NCI-H345 treated with DMSO at 0.1 percent for 48 hours (cell line): ENCODE results near the gene PCSK4.
"Not testable (repeated sequence)": the region's sequence is repeated elsewhere in the genome, so short reads cannot be mapped to it uniquely, and the experiment has no call there.

ENCODE experiments used
- DNase-seq: peaks from one replicate; lab custom pipeline; 2025; ENCODE audit not compliant: unreplicated experiment; lab: John Stamatoyannopoulos, UW

Gene PCSK4

DNA sequence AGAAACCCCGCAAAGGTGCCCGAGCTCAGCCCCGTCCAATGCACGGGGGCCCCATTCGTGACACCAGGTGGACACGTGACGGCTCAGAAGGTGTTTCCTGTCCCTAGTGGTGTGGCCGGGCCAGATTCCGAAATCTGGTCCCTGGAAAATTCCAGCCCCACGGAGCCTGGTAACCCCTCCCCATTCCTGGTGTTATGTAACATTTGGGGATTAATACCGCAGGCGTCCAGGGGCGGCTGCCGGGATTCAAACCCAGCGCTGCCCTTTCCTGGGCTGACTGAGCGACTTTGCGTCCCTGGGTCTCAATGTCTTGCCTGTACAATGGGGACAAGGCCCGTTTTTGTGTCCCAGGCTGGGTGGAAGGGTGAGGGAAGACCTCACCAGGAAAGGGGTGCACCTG is 32.7 kb upstream of the PCSK4 start:
- no peak for DNase-seq

DNA sequence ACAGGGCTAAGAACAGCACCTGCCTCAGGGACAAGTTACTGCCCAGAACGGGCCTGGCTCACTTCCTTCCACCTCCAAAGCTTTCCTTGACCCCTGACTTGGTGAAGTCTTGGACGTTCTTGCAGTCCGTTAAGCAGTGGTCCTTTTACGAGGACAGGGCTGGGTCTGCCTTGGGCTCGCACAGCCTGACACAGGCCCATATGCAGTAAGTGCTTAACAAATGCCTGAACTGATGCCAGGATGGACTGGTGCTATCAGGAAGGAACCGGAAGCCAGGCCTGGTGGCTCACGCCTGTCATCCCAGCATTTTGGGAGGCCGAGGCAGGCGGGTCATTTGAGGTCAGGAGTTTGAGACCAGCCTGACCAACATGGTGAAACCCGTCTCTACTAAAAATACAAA is 31.9 kb upstream of the PCSK4 start:
- DNase-seq: no peak

DNA sequence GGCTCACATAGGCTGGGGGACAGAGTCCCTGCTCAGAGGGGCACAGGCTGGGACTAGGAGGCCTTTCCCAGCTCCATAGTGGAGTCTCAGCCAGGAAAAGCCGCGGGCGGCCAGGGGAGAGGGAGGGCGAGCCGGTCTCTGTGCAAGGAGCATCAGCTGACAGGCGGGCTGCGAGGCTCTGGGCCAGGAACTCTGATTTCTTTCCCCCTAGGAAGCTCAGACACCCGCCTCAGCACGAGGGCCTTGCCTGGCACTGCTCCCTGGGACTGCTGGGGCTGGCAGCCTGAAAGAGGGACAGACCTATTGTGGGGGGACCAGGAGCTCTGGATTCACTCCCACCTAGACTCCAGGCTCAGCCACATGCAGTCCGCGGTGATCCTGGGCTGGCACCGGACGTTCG is 31.5 kb upstream of the PCSK4 start:
- DNase-seq: no peak

DNA sequence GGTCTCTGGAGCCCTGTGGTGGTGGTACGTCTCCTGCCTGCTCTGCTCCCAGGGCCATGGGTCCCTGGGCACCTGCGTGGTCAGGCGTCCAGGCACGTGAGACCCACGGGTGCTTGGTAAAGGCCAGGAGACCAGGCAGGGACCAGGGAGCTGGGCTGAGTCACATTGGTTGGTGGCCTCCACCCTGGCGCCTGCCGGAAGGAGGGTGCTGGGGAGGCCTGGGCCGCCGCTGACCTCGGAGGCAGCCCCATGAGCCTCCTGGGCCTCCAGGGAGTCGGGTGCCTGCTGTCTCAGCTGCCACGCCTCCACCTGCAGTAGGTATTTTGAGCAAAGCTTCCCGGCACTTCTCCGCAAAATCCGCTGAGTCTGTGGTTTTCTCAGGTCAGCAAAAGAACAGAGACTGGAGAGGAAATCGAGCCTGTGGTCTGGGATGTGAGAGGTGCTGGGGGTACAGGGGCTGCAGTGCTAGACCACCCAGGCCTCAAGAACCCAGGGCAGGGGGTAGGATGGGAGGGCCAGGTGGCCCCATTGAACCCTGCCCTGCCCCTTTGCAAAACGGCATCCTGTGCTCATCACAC is 30.1 kb upstream of the PCSK4 start:
- DNase-seq: no peak

DNA sequence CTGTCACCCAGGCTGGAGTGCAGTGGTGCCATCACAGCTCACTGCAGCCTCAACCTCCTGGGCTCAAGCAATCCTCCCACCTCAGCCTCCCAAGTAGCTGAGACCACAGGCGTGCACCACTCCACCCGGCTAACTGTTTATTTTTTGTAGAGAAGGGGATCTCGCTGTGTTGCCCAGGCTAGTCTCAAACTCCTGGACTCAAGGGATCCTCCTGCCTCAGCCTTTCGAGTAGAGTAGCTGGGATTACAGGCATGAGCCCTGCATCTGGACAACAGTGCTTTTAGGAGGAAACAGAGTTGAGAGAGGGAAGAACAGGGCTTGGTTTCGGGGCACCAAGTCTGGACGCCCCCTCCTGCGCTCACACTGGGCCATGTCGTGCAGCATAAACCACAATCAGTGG is 29.7 kb upstream of the PCSK4 start:
- DNase-seq: not testable (repeated sequence)

DNA sequence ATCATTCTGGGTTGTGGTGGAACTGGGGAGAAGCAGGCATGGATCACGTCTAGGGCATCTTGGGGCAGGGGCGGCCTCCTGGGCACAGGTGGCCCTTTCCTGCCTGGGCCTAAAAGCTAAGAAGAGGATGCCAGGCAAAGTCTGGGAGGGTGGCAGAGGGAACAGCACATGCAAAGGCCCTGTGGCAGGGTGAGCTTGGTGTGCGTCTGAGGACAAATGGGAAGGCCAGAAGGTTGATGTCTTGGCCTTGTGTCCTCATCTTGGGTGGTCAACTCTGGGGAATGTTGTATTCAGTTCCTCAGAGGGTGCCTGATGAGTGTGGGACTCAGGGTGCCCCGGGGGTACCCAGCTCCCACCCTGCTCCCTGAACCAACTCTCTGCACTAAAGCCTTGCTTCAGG is 28.3 kb upstream of the PCSK4 start:
- no peak for DNase-seq

DNA sequence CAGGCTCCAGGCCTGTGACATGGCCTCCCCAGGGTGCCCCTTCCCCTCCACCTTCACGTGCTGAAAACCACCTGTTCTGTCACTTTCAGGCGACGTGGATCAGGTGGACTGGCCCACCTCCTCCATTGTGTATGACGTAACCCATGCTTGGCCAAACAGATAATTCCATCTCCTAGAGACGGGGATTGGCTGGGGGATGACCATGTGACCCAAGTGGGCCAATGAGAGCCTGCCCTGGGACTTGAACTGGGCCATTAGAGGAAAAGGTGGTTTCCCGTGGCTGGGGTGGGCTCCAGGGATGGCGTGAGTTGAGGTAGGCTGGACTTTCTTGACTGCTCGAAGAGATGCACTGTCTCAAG is 26.2 kb upstream of the PCSK4 start:
- no peak for DNase-seq

DNA sequence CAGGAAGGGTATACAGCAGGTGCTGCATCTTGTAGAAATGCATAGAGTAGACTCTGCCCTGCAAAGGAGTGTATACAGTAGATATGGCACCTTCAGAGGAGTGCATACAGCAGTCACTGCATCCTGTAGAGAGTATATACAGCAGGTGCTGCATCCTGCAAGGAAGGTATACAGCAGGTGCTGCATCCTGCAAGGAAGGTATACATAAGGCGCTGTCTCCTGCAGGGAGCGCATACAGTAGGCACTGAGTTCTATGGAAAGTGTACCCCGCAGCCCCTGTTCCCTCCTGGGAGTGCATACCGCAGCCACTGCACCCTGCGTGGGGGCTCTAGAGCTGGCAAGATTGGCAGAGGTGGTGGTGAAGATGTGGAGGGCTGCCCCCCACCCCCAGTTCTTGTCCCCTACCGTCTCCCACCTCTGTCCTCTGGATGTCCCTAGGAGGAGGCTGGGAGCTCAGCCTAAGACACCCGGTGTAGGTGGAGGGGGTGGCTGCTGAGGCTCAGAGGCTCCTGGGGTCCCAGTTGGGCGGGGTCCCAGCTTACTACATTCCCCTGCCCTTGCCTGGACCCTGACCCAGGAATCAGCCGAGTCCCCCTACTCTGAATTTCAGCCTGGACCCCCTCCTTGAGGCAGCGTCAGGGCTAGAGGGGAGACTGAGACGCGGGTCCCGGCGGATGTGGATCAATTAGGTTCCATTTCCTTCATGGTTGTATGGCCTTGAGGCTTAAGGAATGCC is 25.0 kb upstream of the PCSK4 start:
- no peak for DNase-seq

DNA sequence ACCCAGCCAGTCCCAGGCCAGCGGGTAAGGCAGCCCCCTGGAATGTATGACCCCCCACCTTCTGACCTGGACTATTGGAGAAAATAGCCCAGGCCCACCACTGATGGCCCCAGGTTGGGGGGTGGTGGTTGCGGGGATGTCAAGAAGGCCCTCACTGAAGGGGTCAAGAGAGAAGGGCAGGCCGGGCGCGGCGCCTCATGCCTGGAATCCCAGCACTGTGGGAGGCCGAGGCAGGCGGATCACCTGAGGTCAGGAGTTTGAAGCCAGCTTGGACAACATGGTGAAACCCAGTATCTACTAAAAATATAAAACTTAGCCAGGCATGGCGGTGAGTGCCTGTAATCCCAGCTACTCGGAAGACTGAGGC is 24.1 kb upstream of the PCSK4 start:
- no peak for DNase-seq

DNA sequence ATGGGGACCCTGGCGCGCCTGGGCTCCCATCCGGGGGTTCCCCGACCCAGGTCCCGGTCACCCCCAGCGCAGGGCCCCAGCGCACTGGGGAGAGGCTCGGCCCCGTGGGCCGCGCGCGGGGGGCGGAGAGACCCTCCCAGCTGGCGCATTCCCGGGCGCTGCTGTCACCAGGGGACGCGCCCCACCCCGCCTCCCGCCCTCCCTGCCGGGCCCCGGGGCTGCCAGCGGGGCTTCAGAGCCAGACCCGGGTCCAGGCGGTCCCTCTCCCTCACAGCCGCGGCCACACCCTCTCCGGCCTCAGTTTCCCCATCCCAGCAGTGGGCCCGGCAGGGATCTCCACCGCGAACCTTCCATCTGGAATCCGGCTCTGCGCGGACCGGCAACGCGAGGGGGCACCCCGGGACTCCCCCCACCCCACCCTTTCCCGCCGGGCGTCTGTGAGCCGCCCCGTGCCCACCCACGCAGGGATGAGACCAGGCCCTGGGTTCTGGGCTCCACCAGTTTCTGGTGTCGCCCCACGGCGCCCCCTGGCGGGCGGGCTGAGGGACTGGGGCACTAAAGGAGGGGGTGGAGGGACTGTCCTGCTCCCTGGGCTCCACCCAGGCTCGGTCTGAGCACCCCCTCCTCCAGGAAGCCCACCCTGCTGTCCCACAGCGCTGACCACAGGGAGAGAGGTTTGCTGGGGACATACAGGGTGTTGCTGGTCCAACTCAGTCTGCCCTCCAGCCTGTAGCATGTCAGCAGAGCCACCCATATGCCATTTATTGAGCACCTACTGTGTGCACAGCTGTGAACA is 23.5 kb upstream of the PCSK4 start:
- DNase-seq: no peak

DNA sequence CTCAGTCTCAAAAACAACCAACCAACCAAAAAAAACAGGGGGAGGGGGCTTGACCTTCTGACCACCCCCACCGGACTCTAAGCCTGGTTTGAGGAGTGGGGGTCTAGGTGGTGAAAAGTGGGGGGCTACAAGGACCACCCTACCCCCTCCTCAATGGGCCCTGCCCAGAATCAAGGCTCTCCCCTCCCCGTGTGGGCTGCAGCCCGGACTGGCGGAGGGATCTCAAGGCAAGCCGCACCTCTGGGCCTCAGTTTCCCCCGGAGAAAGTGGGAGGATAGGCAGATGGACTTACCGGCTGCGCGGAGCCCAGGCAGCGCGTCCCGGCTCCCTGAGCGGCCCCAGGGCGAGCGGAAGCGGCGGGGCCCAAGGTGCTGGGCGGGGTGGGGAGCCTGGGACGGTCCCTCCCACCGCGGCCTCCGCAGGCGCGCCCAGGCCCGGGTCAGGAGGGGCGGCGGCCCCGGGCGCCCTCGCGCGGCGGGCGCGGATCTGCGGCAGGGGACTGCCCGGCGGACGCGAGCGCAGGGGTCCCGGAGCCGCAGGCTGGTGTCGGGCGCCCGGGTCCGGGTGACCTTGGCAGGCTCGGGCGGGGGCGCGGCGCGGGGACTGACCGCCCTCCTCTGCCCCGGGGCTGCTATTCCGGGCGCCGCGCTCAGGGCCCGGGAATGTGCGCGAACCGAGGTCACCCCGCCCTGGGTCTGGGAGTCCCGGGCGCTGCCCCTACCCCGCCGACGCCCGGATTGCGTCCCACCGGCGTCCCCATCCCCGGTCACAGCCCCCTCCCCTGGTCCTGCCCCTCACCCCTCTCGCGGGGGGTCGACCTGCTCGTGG is 22.7 kb upstream of the PCSK4 start, which contains the start of gene ADAMTSL5:
Gene ADAMTSL5, minus strand, starts transcription at position 349 of the 828 bp plus-strand sequence. CDS start 2,076 bp downstream, outside the sequence.
- DNase-seq: no peak

DNA sequence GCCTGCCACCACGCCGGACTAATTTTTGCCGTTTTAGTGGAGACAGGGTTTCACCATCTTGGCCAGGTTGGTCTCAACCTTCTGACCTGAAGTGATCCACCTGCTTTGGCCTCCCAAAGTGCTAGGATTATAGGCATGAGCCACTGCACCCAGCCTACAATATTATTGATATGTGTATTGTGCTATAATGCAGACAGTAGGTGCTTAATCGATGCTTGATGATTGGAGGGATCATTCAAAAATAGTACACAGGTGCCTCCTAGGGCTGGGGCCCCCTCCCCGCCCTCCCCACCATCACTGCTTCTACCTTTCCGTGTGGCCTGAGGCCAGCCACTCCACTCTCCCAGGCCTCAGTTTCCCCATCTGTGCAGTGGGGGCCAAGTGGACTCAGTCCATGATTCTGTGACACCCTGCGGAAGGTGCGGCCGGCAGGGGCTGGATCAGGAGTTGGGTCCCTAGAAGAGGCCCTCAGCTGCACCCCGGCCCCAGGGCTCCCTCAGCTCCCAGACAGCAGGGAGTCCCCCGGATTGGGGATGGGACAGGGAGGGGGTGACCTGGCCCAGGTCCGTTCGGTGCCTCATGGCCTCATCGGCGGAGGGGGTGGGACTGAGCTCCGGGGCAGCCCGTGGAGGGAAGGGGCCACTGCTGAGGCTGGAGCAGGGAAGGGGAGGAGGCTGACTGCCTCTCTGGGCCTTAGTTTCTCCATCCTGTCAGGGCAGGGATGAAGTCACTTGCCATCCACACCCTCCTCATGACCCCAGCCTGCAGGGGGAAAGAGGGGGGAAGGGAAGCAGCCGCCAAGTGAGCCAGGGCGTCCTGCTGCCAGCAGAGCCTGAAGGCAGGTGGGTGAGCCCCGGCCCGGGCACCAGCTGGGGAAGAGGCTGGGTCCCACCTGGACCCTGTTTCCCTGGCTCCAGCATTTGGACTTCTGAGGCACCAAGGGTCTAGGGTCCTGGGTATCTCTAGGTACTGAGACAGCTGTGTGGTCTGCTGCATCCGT is 21.5 kb upstream of the PCSK4 start:
- DNase-seq: no peak

DNA sequence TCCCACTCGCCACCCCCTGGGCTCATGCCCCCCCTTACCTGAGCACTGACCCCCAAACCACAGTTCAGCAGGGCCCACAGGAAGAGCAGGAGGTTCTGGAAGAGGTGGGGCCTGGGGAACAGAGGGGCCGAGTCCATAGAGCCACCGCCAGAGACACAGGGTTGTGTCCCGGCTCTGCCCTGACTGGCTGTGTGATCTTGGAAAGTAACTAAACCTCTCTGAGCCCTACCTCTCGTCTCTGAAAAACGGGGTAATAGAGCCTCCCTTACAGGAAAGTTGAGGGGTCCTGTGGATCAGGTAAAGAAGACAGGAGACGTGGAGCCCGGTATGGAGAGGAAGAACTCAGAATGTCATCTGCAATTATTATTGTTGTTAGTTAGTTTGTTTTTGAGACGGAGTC is 20.7 kb upstream of the PCSK4 start:
- DNase-seq: no peak

DNA sequence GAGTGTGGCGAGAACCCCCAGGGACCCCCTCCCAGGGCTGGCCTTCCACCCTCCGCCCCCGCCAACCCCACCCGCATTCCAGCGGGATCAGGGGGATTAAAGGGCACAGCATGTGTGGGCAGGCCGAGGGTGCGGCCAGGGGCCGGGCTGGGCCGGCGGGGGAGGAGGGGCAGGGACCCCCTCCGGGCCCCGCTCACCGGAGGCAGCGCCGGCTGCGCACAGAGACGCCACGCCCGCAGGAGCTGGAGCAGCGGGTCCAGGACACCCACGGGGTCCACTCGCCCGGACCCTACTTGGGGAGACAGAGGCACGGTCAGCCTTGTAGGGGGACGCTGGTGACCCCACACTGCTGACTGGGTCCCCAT is 20.3 kb upstream of the PCSK4 start:
- no peak for DNase-seq

DNA sequence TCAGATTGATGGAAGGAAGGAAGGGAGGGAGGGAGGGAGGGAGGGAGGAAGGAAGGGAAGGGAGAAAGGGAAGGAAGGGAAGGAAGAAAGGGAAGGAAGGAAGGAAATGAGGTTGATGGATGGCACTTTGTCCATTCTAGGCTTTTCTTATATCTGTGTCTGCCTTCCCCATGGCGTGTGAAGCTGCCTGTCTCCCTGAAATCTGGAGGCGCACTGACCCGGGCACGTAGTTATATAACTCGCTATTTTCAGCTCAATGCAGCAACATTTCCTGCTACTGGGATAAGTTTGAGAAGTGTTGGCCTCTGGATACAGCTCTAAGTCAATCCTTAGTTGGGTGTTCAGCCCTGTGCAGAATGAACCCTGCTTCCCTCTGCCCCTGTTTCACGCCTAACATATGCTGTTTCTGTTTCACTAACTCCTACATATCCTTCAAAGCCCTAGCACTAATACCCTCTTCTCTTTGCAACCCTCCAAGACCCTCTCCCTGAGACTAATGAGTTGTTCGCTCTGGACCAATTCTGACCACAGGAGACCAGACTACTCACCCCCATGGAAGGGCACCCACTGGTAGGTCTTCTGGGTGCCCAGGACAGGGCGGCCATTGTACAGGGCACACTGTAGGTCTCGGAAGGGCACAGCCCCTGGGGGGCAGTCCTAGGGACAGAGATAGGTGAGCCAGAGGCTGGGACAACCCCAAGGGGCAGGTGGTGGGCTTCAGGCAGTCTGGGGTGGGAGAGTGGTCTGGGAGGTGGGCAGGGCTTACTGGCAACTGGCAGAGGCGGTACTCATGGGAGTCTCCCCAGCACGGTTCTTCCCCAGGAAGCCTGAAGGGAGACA is 19.7 kb upstream of the PCSK4 start:
- DNase-seq: no peak

DNA sequence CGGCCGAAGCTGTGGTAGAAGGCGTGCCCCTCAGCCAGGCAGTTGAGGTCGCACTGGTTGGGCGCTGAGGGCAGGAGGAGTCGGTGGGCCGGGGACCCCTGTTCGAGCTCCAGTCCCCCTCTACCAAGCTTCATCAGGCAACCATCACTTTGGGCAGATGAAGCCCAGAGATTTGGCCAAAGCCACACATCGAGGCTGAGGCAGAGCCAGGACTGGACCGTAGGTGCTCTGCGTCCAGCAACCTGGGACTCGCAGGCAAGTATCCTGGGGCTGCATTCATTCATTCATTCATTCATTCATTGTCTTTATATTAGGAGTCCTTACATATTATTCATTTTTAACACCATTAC is 18.3 kb upstream of the PCSK4 start:
- DNase-seq: no peak

DNA sequence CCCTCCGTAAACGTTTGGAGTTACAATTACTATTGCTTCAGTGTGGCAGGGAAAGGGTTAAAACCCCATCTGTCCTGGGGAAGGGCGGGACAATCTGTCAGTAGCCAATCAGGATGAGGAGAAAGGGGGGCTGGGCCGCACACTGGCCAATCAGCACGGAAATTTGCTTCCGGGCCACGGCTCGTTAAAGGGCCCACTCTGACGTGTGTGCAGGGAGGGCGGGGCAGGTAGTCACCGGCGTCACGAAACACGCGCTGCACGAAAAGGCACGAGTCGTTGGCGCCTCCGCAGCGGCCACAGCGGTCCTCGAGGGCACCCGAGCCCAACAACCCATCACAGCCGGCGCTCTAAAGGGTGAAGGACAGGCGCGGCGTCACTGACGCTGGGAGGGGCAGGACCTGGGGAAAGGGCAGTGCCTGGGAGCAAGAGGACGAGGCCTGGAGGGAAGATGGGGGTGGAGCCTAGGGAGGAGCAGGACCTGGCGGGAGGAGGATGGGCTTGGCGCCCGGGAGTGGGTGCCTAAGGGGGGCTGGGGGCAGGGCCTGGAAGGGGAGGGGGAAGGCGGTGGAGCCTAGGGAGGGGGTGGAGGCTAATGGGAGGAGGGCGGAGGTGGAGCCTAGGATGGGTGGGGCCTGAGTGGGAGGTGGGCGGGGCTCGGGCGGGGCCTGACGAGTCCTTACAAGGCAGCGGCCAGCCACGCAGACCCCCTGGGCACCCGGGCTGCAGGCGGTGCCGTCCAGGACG is 17.8 kb upstream of the PCSK4 start:
- DNase-seq: peak; percentile 91

DNA sequence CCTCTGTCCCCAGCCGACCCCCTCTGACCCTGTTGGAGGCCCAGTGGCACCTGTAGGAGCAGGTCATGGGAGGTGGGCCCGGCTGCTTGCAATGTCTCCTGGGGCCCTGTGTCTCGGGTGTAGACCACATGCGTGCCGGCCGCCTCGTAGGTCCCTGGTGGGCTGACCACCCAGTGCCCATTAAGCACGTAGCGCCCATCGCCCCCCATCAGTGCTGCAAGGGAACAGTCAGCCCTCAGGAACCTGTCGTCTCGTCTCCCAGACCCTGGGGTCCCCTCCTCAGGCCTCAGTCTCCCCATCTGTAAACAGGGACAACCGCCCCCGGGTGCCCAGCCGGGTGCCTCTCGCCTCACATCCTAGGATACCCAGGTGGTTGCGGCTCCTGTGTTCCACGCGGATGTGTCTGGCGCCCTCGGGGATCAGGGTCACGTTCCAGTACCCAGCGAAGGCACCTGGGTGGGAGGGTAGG is 17.1 kb upstream of the PCSK4 start:
- no peak for DNase-seq
